22Rv1 (cell line): Measurements from ENCODE around the gene NFYC.

ENCODE experiments used
- CTCF ChIP-seq: fragments of 450-650 bp; IDR thresholded peaks from 2 replicates; pipeline ENCODE4 v1.5.1; 2017; ENCODE audit warnings: mild to moderate bottlenecking
- ZFX ChIP-seq: fragments of 450-650 bp; IDR thresholded peaks from 2 replicates; pipeline ENCODE4 v1.6.1; 2017; ENCODE audit warnings: antibody characterized with exemption, borderline replicate concordance

- TF ChIP-seq ZFX (no peak), CTCF (no peak)
Observed at GRCh38 chr1:40649592-40649930, 41.9 kb upstream of the NFYC start.
